ENCODE results near the gene C16orf96. TPM values are rescaled to one million over a fixed set of nuclear protein-coding genes. Genes with fewer than 3 reads are reported as not detected.

C16orf96 gene
- total RNA-seq, 1 donor from 2014 or later: 0.11 TPM

DNA sequence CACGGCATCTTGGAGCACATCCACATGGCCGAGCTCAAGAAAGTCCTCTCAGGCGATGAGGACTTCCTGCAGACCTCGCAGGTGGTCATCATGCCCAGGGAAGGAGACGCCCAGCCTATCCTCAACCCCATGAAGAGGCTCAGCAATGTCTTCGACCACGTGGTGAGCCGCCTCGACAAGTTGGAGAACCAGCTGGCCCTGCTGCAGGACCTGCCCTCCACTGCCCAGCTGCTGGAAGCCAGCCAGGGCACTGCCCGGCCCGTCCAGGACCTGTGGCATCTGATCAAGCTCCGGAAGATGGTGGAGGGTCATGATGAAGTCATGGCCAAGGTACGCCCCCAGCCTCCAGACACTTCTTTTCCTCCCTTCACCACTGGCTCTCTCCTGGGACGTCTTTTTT is 440 bp downstream of the C16orf96 start:
- no peaks in the 10 kb centered on the region for H3K9me3 ChIP-seq (ENCODE audit: low read depth)
- TF ChIP-seq EZH2 (IDR thresholded peaks at IDR 0.05) (no peak), EZH2phosphoT487 (IDR thresholded peaks at IDR 0.05) (no peak)
- TF ChIP-seq, protein P1, sequence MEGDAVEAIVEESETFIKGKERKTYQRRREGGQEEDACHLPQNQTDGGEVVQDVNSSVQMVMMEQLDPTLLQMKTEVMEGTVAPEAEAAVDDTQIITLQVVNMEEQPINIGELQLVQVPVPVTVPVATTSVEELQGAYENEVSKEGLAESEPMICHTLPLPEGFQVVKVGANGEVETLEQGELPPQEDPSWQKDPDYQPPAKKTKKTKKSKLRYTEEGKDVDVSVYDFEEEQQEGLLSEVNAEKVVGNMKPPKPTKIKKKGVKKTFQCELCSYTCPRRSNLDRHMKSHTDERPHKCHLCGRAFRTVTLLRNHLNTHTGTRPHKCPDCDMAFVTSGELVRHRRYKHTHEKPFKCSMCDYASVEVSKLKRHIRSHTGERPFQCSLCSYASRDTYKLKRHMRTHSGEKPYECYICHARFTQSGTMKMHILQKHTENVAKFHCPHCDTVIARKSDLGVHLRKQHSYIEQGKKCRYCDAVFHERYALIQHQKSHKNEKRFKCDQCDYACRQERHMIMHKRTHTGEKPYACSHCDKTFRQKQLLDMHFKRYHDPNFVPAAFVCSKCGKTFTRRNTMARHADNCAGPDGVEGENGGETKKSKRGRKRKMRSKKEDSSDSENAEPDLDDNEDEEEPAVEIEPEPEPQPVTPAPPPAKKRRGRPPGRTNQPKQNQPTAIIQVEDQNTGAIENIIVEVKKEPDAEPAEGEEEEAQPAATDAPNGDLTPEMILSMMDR (IDR thresholded peaks at IDR 0.05): no peak
- H3K27me3 ChIP-seq: no peaks in the 10 kb centered on the region
- Mint-ChIP-seq H3K36me3 (no peaks in the 10 kb centered on the region), H3K4me1 (peaks cover 14% of the 10 kb centered on the region), H3K4me3 (no peak overlapping the region), H3K27me3 (ENCODE audit: insufficient read depth, low read depth) (peaks cover 7% of the 10 kb centered on the region), H3K27ac (no peak overlapping the region), H3K9me3 (peaks cover 2% of the 10 kb centered on the region)
- H4K20me1 ChIP-seq (ENCODE audit: low read depth): no peaks in the 10 kb centered on the region
- no peak overlapping the region for H3K27ac ChIP-seq
- no peaks in the 10 kb centered on the region for H3F3A ChIP-seq (ENCODE audit: low read depth)
- no peak overlapping the region for H3K4me2 ChIP-seq
- H3K4me3 ChIP-seq: no peak overlapping the region
- H2AFZ ChIP-seq (replicated peaks): no peak overlapping the region
- no peak for DNase-seq (ENCODE audit: low spot score)
- H3K79me2 ChIP-seq (ENCODE audit: low read depth): no peaks in the 10 kb centered on the region
- H3K9ac ChIP-seq: no peak overlapping the region
- H3K4me1 ChIP-seq: peaks cover 4% of the 10 kb centered on the region
- H3K36me3 ChIP-seq: no peaks in the 10 kb centered on the region

DNA sequence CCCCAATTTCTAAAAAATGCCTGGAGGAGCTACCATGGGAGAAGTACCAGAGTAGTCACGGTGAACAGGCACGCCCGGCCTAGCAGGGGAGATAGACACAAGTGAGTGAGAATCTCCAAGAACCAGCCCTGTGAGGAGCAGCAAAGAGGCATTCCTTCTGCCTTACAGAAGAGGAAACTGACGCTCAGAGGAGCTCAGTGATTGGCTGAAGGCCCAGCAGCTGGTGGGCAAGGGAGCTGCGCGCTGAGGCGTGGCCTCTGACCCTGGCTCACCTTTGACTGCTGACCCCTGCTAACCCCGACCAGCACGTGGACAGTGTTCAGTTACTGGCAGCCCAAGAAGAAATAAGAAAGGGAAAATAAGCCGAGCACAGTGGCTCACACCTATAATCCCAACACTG is 1.8 kb downstream of the C16orf96 start:
- peaks cover 19% of the 10 kb centered on the region for H3K4me1 Mint-ChIP-seq
- H3K27ac Mint-ChIP-seq: no peak overlapping the region
- H3K4me1 ChIP-seq: peaks cover 10% of the 10 kb centered on the region
- TF ChIP-seq EZH2 (IDR thresholded peaks at IDR 0.05): no peak
- H3F3A ChIP-seq (ENCODE audit: low read depth): peaks cover 4% of the 10 kb centered on the region
- no peak overlapping the region for H3K4me3 Mint-ChIP-seq
- no peaks in the 10 kb centered on the region for H3K36me3 Mint-ChIP-seq
- H3K79me2 ChIP-seq (ENCODE audit: low read depth): no peaks in the 10 kb centered on the region
- no peaks in the 10 kb centered on the region for H3K27me3 ChIP-seq
- H3K9ac ChIP-seq: no peak overlapping the region
- H3K9me3 ChIP-seq (ENCODE audit: low read depth): no peaks in the 10 kb centered on the region
- no peaks in the 10 kb centered on the region for H4K20me1 ChIP-seq (ENCODE audit: low read depth)
- H3K36me3 ChIP-seq: no peaks in the 10 kb centered on the region
- H2AFZ ChIP-seq (replicated peaks): no peak overlapping the region
- H3K27ac ChIP-seq: no peak overlapping the region
- peaks cover 10% of the 10 kb centered on the region for H3K27me3 Mint-ChIP-seq (ENCODE audit: insufficient read depth, low read depth)
- no peak for DNase-seq (ENCODE audit: low spot score)
- H3K4me2 ChIP-seq: no peak overlapping the region
- H3K9me3 Mint-ChIP-seq: peaks cover 2% of the 10 kb centered on the region
- H3K4me3 ChIP-seq: no peak overlapping the region

DNA sequence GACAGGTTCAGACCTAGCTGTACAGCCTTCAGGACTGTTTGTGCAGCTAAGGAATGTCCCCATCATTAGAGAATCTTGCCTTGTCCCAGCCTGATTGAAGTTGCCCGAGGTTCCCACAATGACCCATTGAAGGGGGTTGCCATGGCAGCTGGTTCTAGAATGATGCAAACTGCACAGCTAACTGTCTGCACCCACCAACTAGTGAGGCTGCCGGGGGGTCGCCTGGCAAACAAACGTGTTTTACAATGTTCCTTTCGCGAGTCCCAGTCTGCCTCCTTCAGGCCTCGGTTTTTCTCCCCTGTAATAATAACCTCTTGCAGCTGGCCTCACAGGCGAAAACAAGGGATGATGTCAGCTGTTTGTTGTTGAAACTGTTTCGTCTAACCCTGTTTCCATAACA is 5.5 kb downstream of the C16orf96 start:
- Mint-ChIP-seq H3K27me3 (ENCODE audit: insufficient read depth, low read depth) (peaks cover 10% of the 10 kb centered on the region), H3K4me1 (peaks cover 14% of the 10 kb centered on the region), H3K9me3 (peaks cover 2% of the 10 kb centered on the region), H3K4me3 (no peak overlapping the region), H3K27ac (peak overlapping the region; percentile 69), H3K36me3 (no peaks in the 10 kb centered on the region)
- Histone ChIP-seq H3K27me3 (no peaks in the 10 kb centered on the region), H3K4me1 (peaks cover 10% of the 10 kb centered on the region), H4K20me1 (ENCODE audit: low read depth) (no peaks in the 10 kb centered on the region), H3K27ac (no peak overlapping the region), H2AFZ (replicated peaks) (peak overlapping the region; percentile 87), H3K9me3 (ENCODE audit: low read depth) (no peaks in the 10 kb centered on the region), H3K4me3 (no peak overlapping the region), H3K9ac (no peak overlapping the region), H3K4me2 (peak overlapping the region; percentile 31), H3K36me3 (no peaks in the 10 kb centered on the region), H3F3A (ENCODE audit: low read depth) (peaks cover 4% of the 10 kb centered on the region), H3K79me2 (ENCODE audit: low read depth) (no peaks in the 10 kb centered on the region)
- DNase-seq (ENCODE audit: low spot score): peak; percentile 32
- TF ChIP-seq EZH2phosphoT487 (IDR thresholded peaks at IDR 0.05) (no peak), EZH2 (IDR thresholded peaks at IDR 0.05) (no peak)
- TF ChIP-seq, protein P1 (IDR thresholded peaks at IDR 0.05): no peak

DNA sequence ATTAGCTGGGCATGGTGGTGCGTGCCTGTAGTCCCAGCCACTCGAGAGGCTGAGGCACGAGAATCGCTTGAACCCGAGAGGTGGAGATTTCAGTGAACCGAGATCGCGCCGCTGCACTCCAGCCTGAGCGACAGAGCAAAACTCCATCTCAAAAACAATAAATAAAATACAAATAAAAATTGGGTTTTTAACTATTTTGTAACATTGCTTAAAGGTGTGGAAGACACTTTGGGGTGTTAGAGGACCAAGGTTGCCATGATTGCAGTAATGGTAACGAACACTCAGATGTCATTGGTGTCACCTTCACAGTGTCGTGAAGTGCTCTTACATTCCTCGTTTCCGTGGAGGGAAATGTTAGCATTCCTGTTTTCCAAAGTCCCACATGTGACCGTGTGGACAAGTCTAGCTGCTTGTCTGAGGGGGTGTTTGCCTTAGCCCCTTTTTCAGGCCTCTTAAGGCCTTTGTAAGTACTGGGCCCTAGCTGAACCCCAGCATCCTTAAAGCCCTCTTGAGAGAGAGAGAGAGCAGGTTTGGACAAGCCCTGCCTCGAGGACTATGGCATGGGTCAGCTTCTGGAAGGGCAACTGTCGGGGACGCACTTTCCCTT is 8.6 kb downstream of the C16orf96 start:
- no peak for DNase-seq (ENCODE audit: low spot score)

More for the DNA sequence above, 8.6 kb downstream of the C16orf96 start:
- peaks cover 2% of the 10 kb centered on the region for H3K9me3 Mint-ChIP-seq
- Histone ChIP-seq H3K79me2 (ENCODE audit: low read depth) (no peaks in the 10 kb centered on the region), H3K9me3 (ENCODE audit: low read depth) (no peaks in the 10 kb centered on the region), H3K9ac (no peak overlapping the region), H3K4me1 (peaks cover 10% of the 10 kb centered on the region), H3K27me3 (no peaks in the 10 kb centered on the region), H3K27ac (no peak overlapping the region), H2AFZ (replicated peaks) (no peak overlapping the region), H3K4me3 (no peak overlapping the region), H3K4me2 (no peak overlapping the region), H3K36me3 (no peaks in the 10 kb centered on the region), H3F3A (ENCODE audit: low read depth) (peaks cover 9% of the 10 kb centered on the region), H4K20me1 (ENCODE audit: low read depth) (no peaks in the 10 kb centered on the region)
- H3K36me3 Mint-ChIP-seq: no peaks in the 10 kb centered on the region
- TF ChIP-seq EZH2phosphoT487 (IDR thresholded peaks at IDR 0.05) (no peak), EZH2 (IDR thresholded peaks at IDR 0.05) (no peak)
- TF ChIP-seq, protein P1 (IDR thresholded peaks at IDR 0.05): no peak
- H3K27me3 Mint-ChIP-seq (ENCODE audit: insufficient read depth, low read depth): peaks cover 7% of the 10 kb centered on the region
- peaks cover 14% of the 10 kb centered on the region for H3K4me1 Mint-ChIP-seq
- no peak overlapping the region for H3K4me3 Mint-ChIP-seq
- H3K27ac Mint-ChIP-seq: no peak overlapping the region
